Osteocyte (in vitro differentiated cells): ENCODE measurements around the gene MAP7D1. TPM values are rescaled to one million over a fixed set of nuclear protein-coding genes. Genes with fewer than 3 reads are reported as not detected.

Source experiments
- DNase-seq: peaks from one replicate; pipeline ENCODE4 v3.0.0; 2021; ENCODE audit warnings: mixed read lengths; ENCODE audit not compliant: unreplicated experiment; ENCODE audit errors: extremely low spot score
- H3K27ac Mint-ChIP-seq: one replicate; pipeline ENCODE4 v1.8.0; 2021; ENCODE audit warnings: mild to moderate bottlenecking, mixed read lengths; ENCODE audit not compliant: unreplicated experiment
- H3K27me3 Mint-ChIP-seq: one replicate; pipeline ENCODE4 v1.8.0; 2021; ENCODE audit warnings: mixed read lengths; ENCODE audit not compliant: unreplicated experiment
- H3K36me3 Mint-ChIP-seq: one replicate; pipeline ENCODE4 v1.8.0; 2021; ENCODE audit warnings: mixed read lengths; ENCODE audit not compliant: unreplicated experiment
- H3K4me1 Mint-ChIP-seq: one replicate; pipeline ENCODE4 v1.8.0; 2021; ENCODE audit warnings: mixed read lengths; ENCODE audit not compliant: unreplicated experiment
- H3K4me3 Mint-ChIP-seq: one replicate; pipeline ENCODE4 v1.8.0; 2021; ENCODE audit warnings: mild to moderate bottlenecking, moderate library complexity, mixed read lengths; ENCODE audit not compliant: unreplicated experiment
- H3K9me3 Mint-ChIP-seq: one replicate; pipeline ENCODE4 v1.8.0; 2021; ENCODE audit warnings: mixed read lengths; ENCODE audit not compliant: unreplicated experiment
- total RNA-seq: library from RNA; stranded (reverse); gene quantifications from 2 replicates; pipeline ENCODE4 v1.2.1, GENCODE V29; 2021
- TF ChIP-seq, protein P1 (sequence below): fragments of 200-600 bp; sonication (generic); IDR thresholded peaks from 2 replicates; pipeline ENCODE4 v1.5.0; 2021; ENCODE audit warnings: antibody characterized with exemption, mild to moderate bottlenecking, moderate library complexity

The MAP7D1 gene
- total RNA-seq, 1 donor from 2014 or later: 157 TPM

DNA sequence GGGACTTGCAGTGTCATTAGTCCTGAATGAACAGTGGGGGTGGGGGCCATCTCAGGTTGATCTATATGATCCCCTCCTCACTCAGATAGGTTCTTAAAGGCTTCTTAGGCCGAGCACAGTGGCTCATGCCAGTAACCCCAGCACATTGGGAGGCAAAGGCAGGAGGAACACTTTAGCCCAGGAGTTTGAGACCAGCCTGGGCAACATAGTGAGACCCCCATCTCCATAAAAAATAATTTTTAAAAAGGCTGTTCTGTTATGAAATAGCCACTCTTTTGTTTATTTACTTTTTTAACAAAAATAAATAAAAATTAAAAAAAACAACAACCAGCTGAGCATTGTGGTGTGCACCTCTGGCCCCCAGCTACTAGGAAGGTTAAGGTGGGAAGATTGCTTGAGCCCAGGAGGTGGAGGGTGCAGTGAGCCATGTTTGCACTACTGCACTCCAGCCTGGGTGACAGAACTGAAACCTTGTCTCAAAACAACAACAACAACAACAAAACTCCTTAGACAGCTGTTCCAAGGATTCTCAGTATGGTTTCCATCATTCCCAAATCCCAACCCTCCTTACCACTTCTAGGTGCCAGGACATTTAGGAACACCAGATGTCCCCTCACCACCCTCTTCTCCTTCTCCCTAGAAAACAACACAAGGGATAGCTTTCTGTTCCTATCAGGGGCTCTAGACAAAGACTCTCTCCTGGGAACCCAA lies 4.7 kb upstream of the MAP7D1 start:
- Mint-ChIP-seq H3K4me3 (peak overlapping the region; percentile 45), H3K27me3 (no peaks in the 10 kb centered on the region), H3K9me3 (no peaks in the 10 kb centered on the region), H3K36me3 (peaks cover 2% of the 10 kb centered on the region), H3K4me1 (peaks cover 55% of the 10 kb centered on the region), H3K27ac (peak overlapping the region; percentile 99)
- TF ChIP-seq, protein P1, sequence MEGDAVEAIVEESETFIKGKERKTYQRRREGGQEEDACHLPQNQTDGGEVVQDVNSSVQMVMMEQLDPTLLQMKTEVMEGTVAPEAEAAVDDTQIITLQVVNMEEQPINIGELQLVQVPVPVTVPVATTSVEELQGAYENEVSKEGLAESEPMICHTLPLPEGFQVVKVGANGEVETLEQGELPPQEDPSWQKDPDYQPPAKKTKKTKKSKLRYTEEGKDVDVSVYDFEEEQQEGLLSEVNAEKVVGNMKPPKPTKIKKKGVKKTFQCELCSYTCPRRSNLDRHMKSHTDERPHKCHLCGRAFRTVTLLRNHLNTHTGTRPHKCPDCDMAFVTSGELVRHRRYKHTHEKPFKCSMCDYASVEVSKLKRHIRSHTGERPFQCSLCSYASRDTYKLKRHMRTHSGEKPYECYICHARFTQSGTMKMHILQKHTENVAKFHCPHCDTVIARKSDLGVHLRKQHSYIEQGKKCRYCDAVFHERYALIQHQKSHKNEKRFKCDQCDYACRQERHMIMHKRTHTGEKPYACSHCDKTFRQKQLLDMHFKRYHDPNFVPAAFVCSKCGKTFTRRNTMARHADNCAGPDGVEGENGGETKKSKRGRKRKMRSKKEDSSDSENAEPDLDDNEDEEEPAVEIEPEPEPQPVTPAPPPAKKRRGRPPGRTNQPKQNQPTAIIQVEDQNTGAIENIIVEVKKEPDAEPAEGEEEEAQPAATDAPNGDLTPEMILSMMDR: no peak
- DNase-seq: no peak

DNA sequence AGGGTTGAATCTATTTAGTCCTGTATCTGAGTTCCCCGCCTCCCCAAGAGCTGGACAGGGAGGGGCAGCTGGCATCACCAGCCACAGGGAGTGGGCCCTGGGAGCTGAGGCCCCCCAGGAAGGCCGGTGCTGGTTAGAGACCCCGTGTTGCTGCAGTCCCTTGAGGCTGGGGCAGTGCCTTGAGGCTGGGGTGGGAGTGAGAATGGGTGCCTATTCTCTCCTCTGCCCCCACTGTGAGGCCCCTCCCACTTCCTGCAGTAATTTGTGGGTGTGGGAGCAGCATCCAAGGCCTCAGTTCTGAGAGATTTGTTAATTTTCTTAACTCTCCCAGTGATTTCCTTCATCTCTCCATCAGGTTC lies 4.1 kb upstream of the MAP7D1 start:
- no peak for DNase-seq
- Mint-ChIP-seq H3K36me3 (peaks cover 2% of the 10 kb centered on the region), H3K4me3 (peak overlapping the region; percentile 35), H3K27ac (peak overlapping the region; percentile 99), H3K9me3 (no peaks in the 10 kb centered on the region), H3K27me3 (no peaks in the 10 kb centered on the region), H3K4me1 (peaks cover 55% of the 10 kb centered on the region)
- TF ChIP-seq, protein P1: no peak

DNA sequence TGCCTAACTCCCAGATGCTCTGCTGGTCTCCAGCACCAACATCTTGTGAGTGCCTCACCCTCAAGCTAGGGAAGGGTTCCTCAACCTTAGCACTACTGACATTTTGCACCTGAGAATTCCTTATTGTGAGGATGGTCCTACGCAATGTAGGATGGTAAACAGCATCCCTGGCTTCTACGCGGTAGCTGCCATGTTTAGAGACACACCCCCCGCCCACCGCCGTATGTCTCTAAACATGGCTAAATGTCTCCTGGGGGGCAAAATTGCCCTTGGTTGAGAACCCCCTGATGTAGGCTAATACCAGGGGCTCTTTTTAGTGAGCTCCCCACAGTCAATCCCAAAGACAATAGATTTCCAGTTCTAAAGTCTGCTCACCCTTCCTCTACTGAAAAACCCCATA lies 2.5 kb upstream of the MAP7D1 start:
- H3K4me3 Mint-ChIP-seq: no peak overlapping the region
- H3K27me3 Mint-ChIP-seq: no peaks in the 10 kb centered on the region
- H3K36me3 Mint-ChIP-seq: no peaks in the 10 kb centered on the region
- no peaks in the 10 kb centered on the region for H3K9me3 Mint-ChIP-seq
- peaks cover 61% of the 10 kb centered on the region for H3K4me1 Mint-ChIP-seq
- peak overlapping the region; percentile 66 for H3K27ac Mint-ChIP-seq
- TF ChIP-seq, protein P1: no peak
- no peak for DNase-seq

DNA sequence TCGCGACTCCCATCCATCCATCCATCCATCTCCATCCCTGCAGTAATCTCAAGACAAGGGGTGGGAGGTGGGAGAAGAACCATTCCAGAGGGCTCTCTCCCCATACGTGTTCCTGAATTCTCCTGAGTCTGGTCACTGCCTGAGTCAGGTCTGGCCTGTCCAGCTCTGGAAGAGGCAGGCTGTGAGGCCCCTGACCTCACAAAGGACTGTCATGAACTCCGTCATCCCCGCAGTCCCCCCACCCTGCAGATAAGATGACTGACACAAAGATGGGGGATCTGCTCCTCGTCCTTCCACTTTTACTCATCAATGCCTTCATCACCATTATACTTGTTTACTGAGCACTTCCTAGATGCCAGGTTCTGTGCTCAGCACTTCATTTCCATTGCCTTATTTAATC lies 1.6 kb upstream of the MAP7D1 start:
- TF ChIP-seq, protein P1: no peak
- peak overlapping the region; percentile 79 for H3K4me3 Mint-ChIP-seq
- peak overlapping the region; percentile 90 for H3K27ac Mint-ChIP-seq
- H3K36me3 Mint-ChIP-seq: peaks cover 1% of the 10 kb centered on the region
- no peaks in the 10 kb centered on the region for H3K9me3 Mint-ChIP-seq
- peaks cover 66% of the 10 kb centered on the region for H3K4me1 Mint-ChIP-seq
- H3K27me3 Mint-ChIP-seq: no peaks in the 10 kb centered on the region
- DNase-seq: no peak

DNA sequence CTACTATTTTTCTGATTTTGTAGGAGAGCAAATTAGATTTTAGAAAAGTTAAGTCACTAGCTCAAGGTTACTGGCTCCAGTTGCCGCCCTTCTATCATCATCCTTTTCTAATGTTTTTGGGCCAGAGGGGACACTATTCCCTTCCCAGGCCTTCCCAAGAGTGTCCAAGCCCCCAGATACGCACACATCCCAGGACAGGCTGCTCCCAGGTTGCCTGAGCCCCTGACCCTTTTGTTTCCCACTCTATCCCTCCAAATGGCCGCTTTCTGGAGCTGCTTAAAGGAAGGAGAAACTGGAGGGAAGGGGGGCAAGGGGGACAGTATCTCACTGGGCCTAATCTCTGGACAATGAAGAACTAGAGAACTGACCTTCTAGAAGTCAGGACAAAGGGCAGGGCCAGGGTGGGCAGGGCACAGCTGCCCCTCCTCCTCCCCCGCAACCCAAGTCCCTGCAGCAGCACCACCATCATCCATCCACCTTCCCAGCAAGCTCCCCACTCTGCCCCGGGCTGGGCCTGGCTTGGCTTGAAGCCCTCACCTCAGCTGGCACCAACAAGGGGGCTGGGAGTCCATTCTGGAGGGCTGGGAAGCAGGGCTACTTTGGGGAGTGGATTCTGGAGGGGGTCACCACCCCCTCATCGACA lies 1.1 kb upstream of the MAP7D1 start:
- no peaks in the 10 kb centered on the region for H3K9me3 Mint-ChIP-seq
- peaks cover 4% of the 10 kb centered on the region for H3K36me3 Mint-ChIP-seq
- H3K4me1 Mint-ChIP-seq: peaks cover 68% of the 10 kb centered on the region
- H3K27me3 Mint-ChIP-seq: no peaks in the 10 kb centered on the region
- H3K4me3 Mint-ChIP-seq: peak overlapping the region; percentile 79
- no peak for DNase-seq
- TF ChIP-seq, protein P1: no peak
- H3K27ac Mint-ChIP-seq: peak overlapping the region; percentile 90
